ENCODE results near the gene P2RY11.

P2RY11 gene

GRCh38 chr19:10107817-10108367 lies 3.6 kb upstream of the P2RY11 start:
- peak overlapping the region; percentile 84 to 99 (median 96) for H3K9ac ChIP-seq
- H3K36me3 ChIP-seq, result peaks cover 39 to 57% (median 46%) of the 10 kb centered on the region in 11 experiments
- H3K9me3 ChIP-seq (replicated peaks in 1 of 11), result no peaks in the 10 kb centered on the region
- H3K27me3 ChIP-seq, result no peaks in the 10 kb centered on the region
- H3K4me2 ChIP-seq, result peak overlapping the region; percentile 84 to 100 (median 98)
- H4K20me1 ChIP-seq, result peaks cover 0 to 58% (median 10%) of the 10 kb centered on the region in 11 experiments; a peak in 13 of 22 replicates
- no peak for TF ChIP-seq Cebpa-rat (IDR thresholded peaks at IDR 0.05)
- peak overlapping the region in 10 of 11 experiments; percentile 87 to 99 (median 97); a peak in 21 of 22 replicates for H3K27ac ChIP-seq
- peak overlapping the region; percentile 70 to 98 (median 93) for H3K4me3 ChIP-seq
- H3K4me1 ChIP-seq, result peaks cover 84 to 92% (median 90%) of the 10 kb centered on the region in 10 experiments

- peak overlapping the region; percentile 84 to 100 (median 98) for H3K4me2 ChIP-seq
- H3K27ac ChIP-seq, result peak overlapping the region; percentile 87 to 99 (median 96); a peak in 19 of 22 replicates
- H3K27me3 ChIP-seq, result no peaks in the 10 kb centered on the region
- no peak for TF ChIP-seq Cebpa-rat (IDR thresholded peaks at IDR 0.05)
- peak overlapping the region in 8 of 10 experiments; percentile 51 to 96 (median 71); a peak in 14 of 20 replicates for H3K4me3 ChIP-seq
- peaks cover 51 to 70% (median 58%) of the 10 kb centered on the region in 11 experiments for H3K36me3 ChIP-seq
- H3K9ac ChIP-seq, result peak overlapping the region; percentile 45 to 99 (median 96); a peak in 20 of 22 replicates
- H3K4me1 ChIP-seq, result peaks cover 84 to 93% (median 90%) of the 10 kb centered on the region in 10 experiments
- peaks cover 15 to 74% (median 26%) of the 10 kb centered on the region in 11 experiments; a peak in 21 of 22 replicates for H4K20me1 ChIP-seq
- no peaks in the 10 kb centered on the region for H3K9me3 ChIP-seq (replicated peaks in 1 of 11)
These were observed 2.0 kb upstream of the P2RY11 start for GRCh38 chr19:10109528-10109927.

GRCh38 chr19:10110076-10110971 lies 1.2 kb upstream of the P2RY11 start:
- Histone ChIP-seq H3K4me3 (peak overlapping the region; percentile 42 to 96 (median 58); a peak in 19 of 20 replicates), H3K27me3 (no peaks in the 10 kb centered on the region), H3K36me3 (peaks cover 59 to 78% (median 66%) of the 10 kb centered on the region in 11 experiments), H3K4me1 (peaks cover 78 to 92% (median 86%) of the 10 kb centered on the region in 10 experiments), H3K9me3 (replicated peaks in 1 of 11) (no peaks in the 10 kb centered on the region), H3K4me2 (peak overlapping the region; percentile 84 to 100 (median 98)), H4K20me1 (peaks cover 23 to 82% (median 34%) of the 10 kb centered on the region in 11 experiments; a peak in 21 of 22 replicates), H3K9ac (peak overlapping the region; percentile 81 to 99 (median 96)), H3K27ac (peak overlapping the region; percentile 87 to 99 (median 96))
- TF ChIP-seq Cebpa-rat (IDR thresholded peaks at IDR 0.05), result no peak

- peak overlapping the region; percentile 42 to 96 (median 58) for H3K4me3 ChIP-seq
- H3K36me3 ChIP-seq, result peaks cover 65 to 84% (median 73%) of the 10 kb centered on the region in 11 experiments
- H3K4me1 ChIP-seq, result peaks cover 74 to 92% (median 86%) of the 10 kb centered on the region in 10 experiments
- H4K20me1 ChIP-seq, result peaks cover 29 to 88% (median 41%) of the 10 kb centered on the region in 11 experiments; a peak in 21 of 22 replicates
- peak overlapping the region; percentile 87 to 99 (median 96) for H3K27ac ChIP-seq
- peak overlapping the region; percentile 81 to 99 (median 96) for H3K9ac ChIP-seq
- H3K9me3 ChIP-seq (replicated peaks in 1 of 11), result no peaks in the 10 kb centered on the region
- TF ChIP-seq Cebpa-rat (IDR thresholded peaks at IDR 0.05), result no peak
- H3K4me2 ChIP-seq, result peak overlapping the region; percentile 84 to 100 (median 98)
- no peaks in the 10 kb centered on the region for H3K27me3 ChIP-seq
These were observed 548 bp upstream of the P2RY11 start for GRCh38 chr19:10110972-10111317.

GRCh38 chr19:10112037-10112761 lies 706 bp downstream of the P2RY11 start:
- Histone ChIP-seq H3K4me1 (peaks cover 83 to 100% (median 95%) of the 10 kb centered on the region in 10 experiments), H3K36me3 (peaks cover 77 to 92% (median 80%) of the 10 kb centered on the region in 11 experiments), H3K9ac (peak overlapping the region; percentile 81 to 99 (median 96)), H3K4me3 (peak overlapping the region; percentile 42 to 96 (median 58)), H3K27me3 (no peaks in the 10 kb centered on the region), H3K9me3 (replicated peaks in 1 of 11) (no peaks in the 10 kb centered on the region), H4K20me1 (peaks cover 41 to 98% (median 53%) of the 10 kb centered on the region in 11 experiments; a peak in 21 of 22 replicates), H3K4me2 (peak overlapping the region; percentile 84 to 100 (median 98)), H3K27ac (peak overlapping the region; percentile 87 to 99 (median 96))
- TF ChIP-seq Cebpa-rat (IDR thresholded peaks at IDR 0.05), result peak in 9 of 11 experiments; percentile 13 to 73 (median 65); a peak in 14 of 22 replicates

- H4K20me1 ChIP-seq, result peaks cover 46 to 98% (median 62%) of the 10 kb centered on the region in 11 experiments; a peak in 21 of 22 replicates
- H3K27ac ChIP-seq, result peak overlapping the region; percentile 87 to 99 (median 96)
- TF ChIP-seq Cebpa-rat (IDR thresholded peaks at IDR 0.05), result no peak
- H3K27me3 ChIP-seq, result no peaks in the 10 kb centered on the region
- peaks cover 77 to 92% (median 80%) of the 10 kb centered on the region in 11 experiments for H3K36me3 ChIP-seq
- peak overlapping the region in 9 of 10 experiments; percentile 42 to 96 (median 59); a peak in 17 of 20 replicates for H3K4me3 ChIP-seq
- peak overlapping the region; percentile 81 to 99 (median 96) for H3K9ac ChIP-seq
- H3K4me1 ChIP-seq, result peaks cover 83 to 100% (median 95%) of the 10 kb centered on the region in 10 experiments
- H3K9me3 ChIP-seq (replicated peaks in 1 of 11), result no peaks in the 10 kb centered on the region
- H3K4me2 ChIP-seq, result peak overlapping the region; percentile 84 to 100 (median 98)
These were observed 1.6 kb downstream of the P2RY11 start for GRCh38 chr19:10112895-10113591.

GRCh38 chr19:10113592-10113963 lies 2.1 kb downstream of the P2RY11 start:
- Histone ChIP-seq H3K27ac (peak overlapping the region; percentile 87 to 99 (median 96); a peak in 21 of 22 replicates), H3K9me3 (replicated peaks in 1 of 11) (no peaks in the 10 kb centered on the region), H3K9ac (peak overlapping the region; percentile 81 to 99 (median 96); a peak in 21 of 22 replicates), H4K20me1 (peaks cover 46 to 98% (median 66%) of the 10 kb centered on the region in 11 experiments; a peak in 21 of 22 replicates), H3K36me3 (peaks cover 77 to 92% (median 80%) of the 10 kb centered on the region in 11 experiments), H3K4me3 (peak overlapping the region in 5 of 10 experiments; percentile 44 to 96 (median 90); a peak in 8 of 20 replicates), H3K4me1 (peaks cover 83 to 100% (median 95%) of the 10 kb centered on the region in 10 experiments), H3K27me3 (no peaks in the 10 kb centered on the region), H3K4me2 (peak overlapping the region; percentile 84 to 100 (median 98))
- TF ChIP-seq Cebpa-rat (IDR thresholded peaks at IDR 0.05), result no peak

Data from BLaER1 treated with 17β-estradiol and CSF1 and Interleukin-3, amounts not matched to agents 10 nM and 100 nM (cell line).